ENCODE results near the gene GALNT2. TPM values are rescaled to one million over a fixed set of nuclear protein-coding genes. Genes with fewer than 3 reads are reported as not detected.
A peak's percentile ranks its signal among the peaks of the same experiment; 100 is the strongest.

Gene GALNT2
- total and polyA plus RNA-seq, 9 of the 15 experiments (the other 6 are each of a cell fraction or from before 2014, with no cell fraction given): 1.6 to 106 (median 51.9) TPM

- no peak for TF ChIP-seq TFE3 (CRISPR knock-in tag; IDR thresholded peaks at IDR 0.05)
- TF ChIP-seq HNRNPUL1 (IDR thresholded peaks at IDR 0.05; ENCODE audit: low read length): no peak
- no peak for TF ChIP-seq FOXA3 (CRISPR knock-in tag; conservative IDR thresholded peaks at IDR 0.05 in 1 of 2, IDR thresholded peaks at IDR 0.05 in 1 of 2)
- TF ChIP-seq, protein P1, sequence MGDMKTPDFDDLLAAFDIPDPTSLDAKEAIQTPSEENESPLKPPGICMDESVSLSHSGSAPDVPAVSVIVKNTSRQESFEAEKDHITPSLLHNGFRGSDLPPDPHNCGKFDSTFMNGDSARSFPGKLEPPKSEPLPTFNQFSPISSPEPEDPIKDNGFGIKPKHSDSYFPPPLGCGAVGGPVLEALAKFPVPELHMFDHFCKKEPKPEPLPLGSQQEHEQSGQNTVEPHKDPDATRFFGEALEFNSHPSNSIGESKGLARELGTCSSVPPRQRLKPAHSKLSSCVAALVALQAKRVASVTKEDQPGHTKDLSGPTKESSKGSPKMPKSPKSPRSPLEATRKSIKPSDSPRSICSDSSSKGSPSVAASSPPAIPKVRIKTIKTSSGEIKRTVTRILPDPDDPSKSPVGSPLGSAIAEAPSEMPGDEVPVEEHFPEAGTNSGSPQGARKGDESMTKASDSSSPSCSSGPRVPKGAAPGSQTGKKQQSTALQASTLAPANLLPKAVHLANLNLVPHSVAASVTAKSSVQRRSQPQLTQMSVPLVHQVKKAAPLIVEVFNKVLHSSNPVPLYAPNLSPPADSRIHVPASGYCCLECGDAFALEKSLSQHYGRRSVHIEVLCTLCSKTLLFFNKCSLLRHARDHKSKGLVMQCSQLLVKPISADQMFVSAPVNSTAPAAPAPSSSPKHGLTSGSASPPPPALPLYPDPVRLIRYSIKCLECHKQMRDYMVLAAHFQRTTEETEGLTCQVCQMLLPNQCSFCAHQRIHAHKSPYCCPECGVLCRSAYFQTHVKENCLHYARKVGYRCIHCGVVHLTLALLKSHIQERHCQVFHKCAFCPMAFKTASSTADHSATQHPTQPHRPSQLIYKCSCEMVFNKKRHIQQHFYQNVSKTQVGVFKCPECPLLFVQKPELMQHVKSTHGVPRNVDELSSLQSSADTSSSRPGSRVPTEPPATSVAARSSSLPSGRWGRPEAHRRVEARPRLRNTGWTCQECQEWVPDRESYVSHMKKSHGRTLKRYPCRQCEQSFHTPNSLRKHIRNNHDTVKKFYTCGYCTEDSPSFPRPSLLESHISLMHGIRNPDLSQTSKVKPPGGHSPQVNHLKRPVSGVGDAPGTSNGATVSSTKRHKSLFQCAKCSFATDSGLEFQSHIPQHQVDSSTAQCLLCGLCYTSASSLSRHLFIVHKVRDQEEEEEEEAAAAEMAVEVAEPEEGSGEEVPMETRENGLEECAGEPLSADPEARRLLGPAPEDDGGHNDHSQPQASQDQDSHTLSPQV (IDR thresholded peaks at IDR 0.05): peak; percentile 79
- TF ChIP-seq ID3 (CRISPR knock-in tag; IDR thresholded peaks at IDR 0.05): no peak
- TF ChIP-seq ID3 (tag; IDR thresholded peaks at IDR 0.05): peak; percentile 69; the same call in 1 of the 2 replicates
- no peak for TF ChIP-seq ZNF133 (CRISPR knock-in tag; IDR thresholded peaks at IDR 0.05)
- TF ChIP-seq GTF2F1 (IDR thresholded peaks at IDR 0.05; ENCODE audit: low read depth, low read length): no peak
- no peak for TF ChIP-seq TSC22D4 (tag; IDR thresholded peaks at IDR 0.05)
- TF ChIP-seq RCOR1 (IDR thresholded peaks at IDR 0.05; ENCODE audit: borderline replicate concordance in 1 of 2, low read depth in 2 of 2, low read length in 2 of 2): 0 out of 4 replicates have a peak, but pooled peaks of 1 of the 2 experiments have one; percentile 18
- TF ChIP-seq POLR2AphosphoS2 (IDR thresholded peaks at IDR 0.05; ENCODE audit: low read length): no peak
- no peak for TF ChIP-seq NRF1 (conservative IDR thresholded peaks at IDR 0.05 in 1 of 2, IDR thresholded peaks at IDR 0.05 in 1 of 2)
- TF ChIP-seq, protein P2, sequence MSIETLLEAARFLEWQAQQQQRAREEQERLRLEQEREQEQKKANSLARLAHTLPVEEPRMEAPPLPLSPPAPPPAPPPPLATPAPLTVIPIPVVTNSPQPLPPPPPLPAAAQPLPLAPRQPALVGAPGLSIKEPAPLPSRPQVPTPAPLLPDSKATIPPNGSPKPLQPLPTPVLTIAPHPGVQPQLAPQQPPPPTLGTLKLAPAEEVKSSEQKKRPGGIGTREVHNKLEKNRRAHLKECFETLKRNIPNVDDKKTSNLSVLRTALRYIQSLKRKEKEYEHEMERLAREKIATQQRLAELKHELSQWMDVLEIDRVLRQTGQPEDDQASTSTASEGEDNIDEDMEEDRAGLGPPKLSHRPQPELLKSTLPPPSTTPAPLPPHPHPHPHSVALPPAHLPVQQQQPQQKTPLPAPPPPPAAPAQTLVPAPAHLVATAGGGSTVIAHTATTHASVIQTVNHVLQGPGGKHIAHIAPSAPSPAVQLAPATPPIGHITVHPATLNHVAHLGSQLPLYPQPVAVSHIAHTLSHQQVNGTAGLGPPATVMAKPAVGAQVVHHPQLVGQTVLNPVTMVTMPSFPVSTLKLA (conservative IDR thresholded peaks at IDR 0.05): no peak
- TF ChIP-seq TEAD4 (IDR thresholded peaks at IDR 0.05; ENCODE audit: low read length): no peak
- no peak for TF ChIP-seq TEAD4 (CRISPR knock-in tag; IDR thresholded peaks at IDR 0.05; ENCODE audit: borderline replicate concordance)
- TF ChIP-seq TCF3 (CRISPR knock-in tag; IDR thresholded peaks at IDR 0.05): no peak
- no peak for TF ChIP-seq CEBPB (tag; IDR thresholded peaks at IDR 0.05)
- TF ChIP-seq PKNOX1 (IDR thresholded peaks at IDR 0.05): no peak; the same call in 1 of the 2 replicates
These were observed 89.0 kb downstream of the GALNT2 start (continued) for GRCh38 chr1:230156068-230156467.

Measured in K562 (cell line).